Globus pallidus (tissue), 1 donor: ENCODE measurements around the gene CCS.
"Not testable (repeated sequence)": the region's sequence is repeated elsewhere in the genome, so short reads cannot be mapped to it uniquely, and the experiment has no call there.

Experiments
- DNase-seq: peaks from one replicate; pipeline ENCODE4 v3.0.0-alpha.2; 2015; ENCODE audit warnings: low spot score

Gene CCS

DNA sequence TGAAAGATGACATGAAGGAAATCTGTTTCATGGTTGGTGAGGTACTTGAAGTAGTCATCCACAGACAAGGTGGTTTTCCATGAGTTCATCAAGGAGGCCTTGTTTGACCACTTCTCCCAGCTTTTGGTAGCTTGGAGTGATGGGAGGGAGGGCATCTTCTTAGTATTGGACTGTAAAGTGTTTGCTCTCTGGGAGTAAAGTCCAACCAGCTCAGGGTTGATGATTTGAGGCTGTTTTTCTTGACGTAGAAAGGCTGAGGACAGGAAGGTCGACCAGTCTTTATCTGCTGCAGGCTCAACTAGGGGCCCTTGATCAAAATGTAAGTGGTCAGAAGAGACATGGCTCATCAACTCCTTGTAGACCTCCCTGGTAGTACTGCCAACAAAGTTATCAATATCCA lies 1.8 kb upstream of the CCS start:
- no peak for DNase-seq

DNA sequence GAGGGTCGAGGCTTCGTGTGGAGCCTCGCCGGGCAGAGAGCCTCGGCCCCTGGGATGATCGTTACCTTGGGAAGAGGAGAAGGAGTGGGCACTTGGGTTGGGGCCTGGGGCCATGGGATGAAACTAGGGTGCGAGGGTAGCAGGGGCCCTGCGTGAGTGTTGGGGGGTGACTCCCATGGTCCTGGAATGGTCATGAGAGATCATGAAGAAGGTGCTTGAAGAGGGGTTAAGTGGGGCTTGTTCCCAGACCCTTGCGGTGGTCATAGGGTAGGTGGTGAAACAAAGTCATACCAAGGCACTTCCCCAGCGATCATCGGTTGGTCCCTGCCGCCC lies 284 bp downstream of the CCS start:
- no peak for DNase-seq

DNA sequence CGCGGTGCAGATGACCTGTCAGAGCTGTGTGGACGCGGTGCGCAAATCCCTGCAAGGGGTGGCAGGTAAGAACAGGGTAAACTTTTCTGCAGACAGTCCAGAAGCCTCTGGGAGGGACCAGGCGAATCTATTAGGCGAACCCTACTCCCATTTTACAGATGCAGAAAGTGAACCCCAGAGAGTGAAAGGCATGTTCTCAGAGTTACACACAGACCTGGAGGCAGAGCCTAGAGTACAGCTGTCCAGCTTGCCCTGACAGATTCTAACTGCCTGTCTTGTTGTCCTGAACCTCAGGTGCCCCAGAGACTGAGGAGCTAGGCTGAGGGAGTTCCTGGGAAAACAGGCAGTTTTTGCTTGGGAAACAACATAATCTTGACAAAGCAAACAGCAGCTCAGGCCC lies 665 bp downstream of the CCS start:
- DNase-seq = no peak

DNA sequence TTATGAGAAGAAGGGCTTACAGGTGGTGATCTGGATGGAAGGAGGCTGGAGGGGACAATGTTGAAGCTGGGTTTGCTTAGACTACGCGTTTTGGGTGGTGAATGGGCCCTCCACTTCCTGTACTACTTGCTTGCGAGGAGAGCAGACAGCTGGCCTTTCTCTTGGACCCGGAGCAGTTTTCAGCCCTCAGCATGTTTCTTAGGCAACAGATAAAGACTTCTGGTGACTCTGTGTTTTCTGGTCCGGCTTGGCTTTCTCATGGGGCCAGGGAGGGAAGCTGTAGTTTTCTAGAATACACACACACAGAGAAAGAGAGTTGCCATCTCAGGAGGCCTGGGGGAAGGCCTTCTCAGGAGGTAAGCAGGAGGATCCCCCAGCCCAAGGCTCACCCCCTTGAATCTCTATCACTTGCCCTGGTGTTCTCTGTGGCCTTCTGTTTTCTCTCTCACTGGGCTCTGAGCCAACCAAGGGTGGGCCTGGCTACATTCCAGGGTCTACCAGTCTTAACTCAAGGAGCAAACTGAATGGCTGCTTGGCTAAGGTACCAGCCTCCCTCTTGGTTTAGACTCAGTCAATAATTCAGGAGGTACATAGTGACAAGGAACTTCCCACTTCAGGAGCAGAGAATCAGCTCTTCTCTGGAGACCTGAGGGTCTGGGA lies 2.4 kb downstream of the CCS start:
- no peak for DNase-seq

DNA sequence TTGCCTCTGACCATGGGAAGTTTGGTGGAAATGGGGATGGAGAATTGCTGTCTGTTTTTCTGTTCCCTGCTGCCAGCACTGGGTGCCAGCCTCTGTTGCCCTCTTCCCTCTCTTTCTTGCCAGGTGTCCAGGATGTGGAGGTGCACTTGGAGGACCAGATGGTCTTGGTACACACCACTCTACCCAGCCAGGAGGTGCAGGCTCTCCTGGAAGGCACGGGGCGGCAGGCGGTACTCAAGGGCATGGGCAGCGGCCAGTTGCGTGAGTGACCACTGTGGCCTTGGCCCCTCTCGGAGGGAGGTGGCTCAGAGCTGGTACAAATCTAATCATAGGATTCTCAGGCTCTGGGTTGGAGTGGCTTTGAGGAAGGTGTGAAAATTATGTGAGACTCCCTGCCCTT lies 6.0 kb downstream of the CCS start:
- no peak for DNase-seq

DNA sequence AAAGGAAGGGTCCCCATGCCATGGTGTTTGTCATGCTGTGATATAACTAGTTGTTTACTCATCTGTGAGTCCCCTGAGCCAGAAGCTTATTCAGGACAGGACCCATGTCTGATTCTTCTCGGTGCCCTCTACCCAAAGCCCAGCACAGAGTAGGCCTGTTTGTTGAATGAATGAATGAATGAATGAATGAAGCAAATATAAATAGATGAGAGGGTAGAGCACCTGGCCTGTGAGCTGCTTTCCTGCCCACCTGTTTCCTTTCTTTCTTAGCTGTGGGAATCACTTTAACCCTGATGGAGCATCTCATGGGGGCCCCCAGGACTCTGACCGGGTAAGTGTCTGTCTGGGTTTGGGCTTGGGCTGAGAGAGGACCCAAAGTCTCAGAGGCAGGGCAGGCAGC lies 7.2 kb downstream of the CCS start:
- DNase-seq = no peak

DNA sequence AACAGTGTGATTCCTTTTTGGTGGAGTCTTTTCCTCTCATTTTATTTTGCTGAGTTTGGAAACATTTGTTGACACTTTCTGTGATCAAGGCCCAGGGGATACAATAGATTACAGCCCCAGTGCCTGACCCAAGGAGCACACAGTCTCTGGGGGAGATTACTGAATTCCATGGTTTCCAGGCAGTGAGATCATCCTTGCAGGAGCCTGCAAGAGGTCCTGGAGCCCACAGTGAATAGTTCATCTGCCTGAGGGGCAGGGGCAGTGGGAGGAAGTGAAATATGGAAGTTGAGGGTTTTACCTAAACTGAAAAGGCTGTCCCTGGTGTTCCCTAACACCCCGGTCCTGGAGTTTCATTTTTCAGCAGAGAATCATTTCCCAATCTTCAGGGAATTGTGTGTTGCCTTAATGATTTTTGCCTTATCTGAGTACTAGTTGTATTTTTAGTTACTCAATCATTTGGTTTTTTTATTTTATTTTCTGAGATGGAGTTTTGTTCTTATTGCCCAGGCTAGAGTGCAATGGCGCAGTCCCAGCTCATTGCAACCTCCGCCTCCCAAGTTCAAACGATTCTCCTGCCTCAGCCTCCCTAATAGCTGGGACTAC lies 7.7 kb downstream of the CCS start:
- DNase-seq = no peak

DNA sequence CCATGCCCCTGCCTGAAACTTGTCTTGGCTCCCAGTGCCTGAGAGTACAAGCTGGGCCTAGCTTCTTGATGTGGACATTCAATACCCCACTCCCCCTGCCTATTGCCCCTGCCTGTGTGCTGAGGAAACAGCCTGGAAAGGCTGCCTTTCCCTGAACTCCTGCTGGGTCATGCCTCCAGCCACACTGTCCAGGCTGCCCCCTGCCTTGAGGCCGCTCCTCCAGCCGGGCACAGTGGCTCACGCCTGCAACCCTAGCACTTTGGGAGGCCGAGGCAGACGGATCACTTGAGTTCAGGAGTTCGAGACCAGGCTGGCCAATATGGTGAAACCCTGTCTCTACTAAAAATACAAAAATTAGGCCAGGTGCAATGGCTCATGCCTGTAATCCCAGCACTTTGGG lies 10.1 kb downstream of the CCS start:
- no peak for DNase-seq

DNA sequence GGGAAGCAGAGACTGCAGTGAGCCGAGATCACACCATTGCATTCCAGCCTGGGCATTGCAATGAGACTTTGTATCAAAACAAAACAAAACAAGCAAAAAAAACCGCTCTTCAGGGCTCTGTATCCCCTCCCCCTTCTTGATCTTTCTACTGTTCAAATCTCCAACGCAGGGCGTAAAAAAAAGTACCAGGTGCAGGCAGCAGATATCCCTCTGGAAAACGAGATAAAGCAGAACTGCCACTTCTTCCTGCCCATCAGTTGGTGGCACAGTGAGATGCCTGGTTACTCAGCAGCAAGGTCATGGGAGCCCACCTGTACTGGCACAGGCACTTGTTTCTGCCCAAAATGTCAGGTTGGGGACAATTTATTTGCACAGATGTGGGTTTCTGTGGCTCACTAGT lies 11.2 kb downstream of the CCS start:
- DNase-seq = no peak

DNA sequence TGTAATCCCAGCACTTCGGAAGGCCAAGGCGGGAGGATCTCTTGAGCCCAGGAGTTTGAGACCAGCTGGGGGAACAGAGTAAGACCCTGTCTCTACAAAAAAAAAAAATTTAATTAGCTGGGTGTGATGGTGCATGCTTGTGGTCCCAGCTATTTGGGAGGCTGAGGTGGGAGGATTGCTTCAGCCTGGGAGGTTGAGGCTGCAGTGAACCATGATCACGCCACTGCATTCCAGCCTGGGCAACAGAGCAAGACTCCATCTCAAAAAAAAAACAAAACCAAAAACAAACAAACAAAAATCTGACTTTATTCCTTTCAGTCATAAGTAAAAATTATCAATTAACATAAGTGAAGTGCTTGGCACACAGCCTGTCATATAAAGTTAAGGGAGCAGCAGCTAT lies 13.6 kb downstream of the CCS start:
- DNase-seq = not testable (repeated sequence)

DNA sequence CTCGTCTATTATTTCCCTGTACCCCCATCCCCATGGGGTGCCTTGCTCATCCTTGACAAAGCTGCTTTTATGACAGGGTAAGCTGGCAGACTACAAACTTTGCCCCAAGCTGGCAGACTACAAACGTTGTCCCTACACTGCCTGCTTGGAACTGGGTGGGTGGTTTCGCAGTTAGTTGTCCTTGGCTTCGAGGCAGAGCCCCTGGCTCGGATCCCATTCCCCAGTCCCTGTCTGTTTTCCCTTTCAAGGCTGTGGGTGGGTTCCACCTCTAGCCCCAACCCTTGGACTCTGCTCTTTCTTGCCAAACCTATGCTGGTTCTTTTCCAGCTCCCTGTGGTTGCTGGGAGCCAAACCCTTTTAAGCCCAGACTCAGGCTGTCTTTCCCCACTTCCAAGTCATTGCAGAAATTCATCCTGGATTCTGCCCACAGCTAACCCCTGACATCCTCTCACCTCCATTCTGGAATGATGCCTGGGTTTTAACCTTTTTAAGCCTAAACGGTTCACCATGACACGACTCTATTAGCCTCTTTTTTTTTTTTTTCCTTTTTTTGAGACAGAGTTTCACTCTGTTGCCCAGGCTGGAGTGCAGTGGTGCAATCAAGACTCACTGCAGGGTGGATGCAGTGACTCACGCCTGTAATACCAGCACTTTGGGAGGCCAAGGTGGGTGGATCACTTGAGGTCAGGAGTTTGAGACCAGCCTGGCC lies 14.3 kb downstream of the CCS start:
- DNase-seq = peak; percentile 66

DNA sequence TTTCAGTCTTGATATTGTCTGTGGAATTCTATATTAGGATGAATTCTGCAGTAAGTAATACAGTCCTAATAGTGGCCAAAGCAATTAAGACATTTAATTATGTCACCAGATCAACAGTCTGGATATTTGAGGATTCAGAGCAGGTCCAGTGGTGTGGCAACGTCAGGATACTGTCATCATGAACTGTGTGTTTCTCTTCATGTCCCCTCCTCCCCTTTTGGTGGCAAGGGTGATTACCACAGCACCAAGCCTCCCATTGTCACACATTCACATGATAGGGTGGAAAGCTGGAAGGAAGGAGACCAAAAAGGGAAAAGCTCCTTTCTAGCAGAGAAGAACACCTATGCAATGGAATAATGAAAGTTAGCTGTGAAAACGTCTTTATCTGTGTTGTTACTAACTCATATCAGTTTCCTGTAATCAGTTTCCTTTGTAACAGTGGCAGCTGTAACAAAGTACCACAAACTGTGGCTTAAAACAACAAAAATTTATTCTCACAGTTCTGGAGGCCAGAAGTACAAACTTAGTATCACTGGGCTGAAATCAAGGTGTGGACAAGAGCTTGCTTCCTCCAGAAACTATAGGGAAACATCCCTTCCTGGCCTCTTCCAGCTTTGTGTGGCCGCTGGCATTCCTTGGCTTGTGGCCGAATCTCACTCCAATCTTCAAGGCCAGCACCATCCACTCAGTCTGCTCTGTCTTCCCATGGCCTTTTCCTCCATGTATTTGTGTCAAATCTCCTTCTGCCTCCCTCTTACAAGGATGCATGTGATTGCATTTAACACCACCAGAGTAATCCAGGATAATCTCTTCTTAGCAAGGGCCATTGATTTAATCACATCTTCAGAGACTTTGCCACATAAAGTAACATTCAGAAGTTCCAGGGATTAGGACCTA lies 17.0 kb downstream of the CCS start:
- no peak for DNase-seq

DNA sequence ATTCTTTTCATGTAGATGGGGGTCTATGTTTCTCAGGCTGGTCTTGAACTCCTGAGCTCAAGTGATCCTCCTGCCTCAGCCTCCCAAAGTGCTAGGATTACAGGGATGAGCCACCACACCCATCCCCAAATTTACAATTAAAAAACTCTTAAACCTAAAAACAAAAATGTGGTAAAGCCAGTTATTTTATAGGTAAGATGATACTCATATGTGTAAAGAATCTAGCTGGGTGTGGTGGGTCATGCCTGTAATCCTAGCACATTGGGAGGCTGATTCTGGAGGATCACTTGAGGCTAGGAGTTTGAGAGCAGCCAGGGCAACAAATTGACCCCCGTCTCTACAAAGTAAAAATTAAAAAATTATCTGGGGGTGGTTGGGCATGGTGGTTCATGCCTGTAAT lies 19.5 kb downstream of the CCS start:
- no peak for DNase-seq

DNA sequence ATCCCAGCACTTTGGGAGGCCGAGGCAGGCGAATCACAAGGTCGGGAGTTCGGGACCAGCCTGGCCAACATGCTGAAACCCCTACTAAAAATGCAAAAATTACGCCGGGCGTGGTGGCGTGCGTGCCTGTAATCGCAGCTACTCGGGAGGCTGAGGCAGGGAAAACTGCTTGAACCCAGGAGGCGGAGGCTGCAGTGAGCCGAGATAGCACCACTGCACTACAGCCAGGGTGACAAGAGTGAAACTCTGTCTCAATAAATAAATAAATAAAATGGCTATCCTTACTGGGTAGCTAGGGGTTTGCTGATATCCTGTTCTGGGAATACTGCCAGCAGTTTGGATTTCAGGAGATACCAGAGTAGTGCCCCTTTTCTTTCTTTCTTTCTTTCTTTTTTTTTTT lies 21.1 kb downstream of the CCS start:
- no peak for DNase-seq

DNA sequence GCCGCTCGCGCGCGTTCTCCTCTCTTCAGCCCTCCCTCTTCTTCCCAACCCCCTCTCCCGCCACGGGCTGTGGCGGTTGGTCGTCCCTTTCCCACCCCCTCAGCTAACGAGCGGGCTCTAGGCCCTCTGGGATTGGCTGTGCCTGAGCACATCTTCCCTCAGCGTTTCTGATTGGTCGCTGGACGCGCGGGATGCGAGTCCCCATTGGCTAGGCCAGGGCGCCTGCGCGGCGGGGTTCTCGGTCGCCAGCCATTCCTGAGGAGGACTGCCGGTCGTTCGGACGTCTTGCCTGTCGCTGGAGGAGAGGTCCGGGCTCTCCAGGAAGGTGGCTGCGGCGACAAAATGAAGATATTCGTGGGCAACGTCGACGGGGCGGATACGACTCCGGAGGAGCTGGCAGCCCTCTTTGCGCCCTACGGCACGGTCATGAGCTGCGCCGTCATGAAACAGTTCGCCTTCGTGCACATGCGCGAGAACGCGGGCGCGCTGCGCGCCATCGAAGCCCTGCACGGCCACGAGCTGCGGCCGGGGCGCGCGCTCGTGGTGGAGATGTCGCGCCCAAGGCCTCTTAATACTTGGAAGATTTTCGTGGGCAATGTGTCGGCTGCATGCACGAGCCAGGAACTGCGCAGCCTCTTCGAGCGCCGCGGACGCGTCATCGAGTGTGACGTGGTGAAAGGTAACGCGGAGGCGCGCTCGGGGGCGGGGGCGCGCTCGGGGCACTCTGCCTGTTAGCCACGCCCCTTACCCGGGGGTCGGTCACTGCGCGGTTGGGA lies 23.6 kb downstream of the CCS start, which contains the start of gene RBM14:
Gene RBM14, plus strand, starts transcription at position 252 of the 776 bp plus-strand sequence. Its CDS starts 91 bp downstream, at position 343.
- peak; percentile 99 for DNase-seq

DNA sequence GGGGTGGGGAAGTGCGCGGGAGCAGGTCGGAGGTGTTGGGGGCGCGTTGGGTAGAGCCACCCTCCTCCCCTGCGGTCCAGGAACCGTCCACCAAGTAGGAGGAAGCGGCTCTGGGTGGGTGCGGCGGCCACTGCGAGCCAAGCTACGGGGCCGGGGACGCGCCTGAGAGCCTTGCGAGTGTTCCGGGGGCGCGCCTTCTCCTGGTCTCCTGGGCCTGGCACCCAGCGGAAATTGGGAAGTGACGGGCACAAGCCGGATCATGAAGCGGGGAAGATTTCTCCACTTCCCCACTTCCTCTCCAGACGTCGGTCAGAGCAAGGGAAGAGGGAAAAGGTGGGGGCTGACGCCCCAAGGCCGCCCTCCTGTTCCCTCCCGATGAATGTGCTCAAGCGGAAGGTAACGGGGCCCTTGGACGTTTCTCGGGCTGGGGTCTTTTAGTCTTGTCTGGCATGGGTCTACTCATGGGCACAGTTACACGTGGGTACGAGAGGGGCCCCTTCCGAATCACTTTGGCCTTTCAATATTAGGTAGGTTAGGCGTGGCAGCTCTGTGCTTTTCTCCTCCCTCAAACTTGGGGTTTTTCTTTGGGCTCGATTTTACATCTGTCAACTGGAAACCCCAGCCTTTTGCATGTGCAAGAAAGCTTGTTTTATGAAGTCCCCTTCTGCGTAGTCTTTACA lies 24.3 kb downstream of the CCS start:
- DNase-seq = no peak

DNA sequence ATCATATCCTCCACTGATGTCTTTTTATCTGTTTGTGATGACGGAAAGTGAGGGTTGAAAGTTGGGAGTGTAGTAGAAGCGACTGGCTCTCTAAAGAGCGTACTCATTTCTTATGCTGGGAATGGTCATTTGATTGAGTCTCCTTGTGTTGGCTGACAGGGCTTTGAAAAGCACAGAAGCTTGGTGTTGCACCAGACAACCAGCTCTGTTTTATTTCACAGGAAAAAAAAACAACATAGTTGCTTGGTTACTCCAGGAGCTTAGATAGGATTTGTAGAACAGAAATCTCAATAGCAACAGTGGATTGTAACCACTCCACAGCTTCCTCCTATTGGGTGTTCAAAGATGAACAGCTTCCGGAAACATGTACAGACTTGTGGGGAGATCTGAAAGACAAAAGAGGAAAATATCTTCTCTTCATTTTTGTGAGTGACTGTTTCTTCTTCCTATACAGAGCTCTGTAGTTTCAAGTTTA lies 26.1 kb downstream of the CCS start:
- DNase-seq = no peak

DNA sequence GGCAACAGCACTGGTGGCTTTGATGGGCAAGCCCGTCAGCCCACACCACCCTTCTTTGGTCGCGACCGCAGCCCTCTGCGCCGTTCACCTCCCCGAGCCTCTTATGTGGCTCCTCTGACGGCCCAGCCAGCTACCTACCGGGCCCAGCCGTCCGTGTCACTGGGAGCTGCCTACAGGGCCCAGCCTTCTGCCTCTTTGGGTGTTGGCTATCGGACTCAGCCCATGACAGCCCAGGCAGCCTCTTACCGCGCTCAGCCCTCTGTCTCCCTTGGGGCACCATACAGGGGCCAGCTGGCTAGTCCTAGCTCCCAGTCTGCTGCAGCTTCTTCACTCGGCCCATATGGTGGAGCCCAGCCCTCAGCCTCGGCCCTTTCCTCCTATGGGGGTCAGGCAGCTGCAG lies 31.5 kb downstream of the CCS start:
- DNase-seq = no peak

DNA sequence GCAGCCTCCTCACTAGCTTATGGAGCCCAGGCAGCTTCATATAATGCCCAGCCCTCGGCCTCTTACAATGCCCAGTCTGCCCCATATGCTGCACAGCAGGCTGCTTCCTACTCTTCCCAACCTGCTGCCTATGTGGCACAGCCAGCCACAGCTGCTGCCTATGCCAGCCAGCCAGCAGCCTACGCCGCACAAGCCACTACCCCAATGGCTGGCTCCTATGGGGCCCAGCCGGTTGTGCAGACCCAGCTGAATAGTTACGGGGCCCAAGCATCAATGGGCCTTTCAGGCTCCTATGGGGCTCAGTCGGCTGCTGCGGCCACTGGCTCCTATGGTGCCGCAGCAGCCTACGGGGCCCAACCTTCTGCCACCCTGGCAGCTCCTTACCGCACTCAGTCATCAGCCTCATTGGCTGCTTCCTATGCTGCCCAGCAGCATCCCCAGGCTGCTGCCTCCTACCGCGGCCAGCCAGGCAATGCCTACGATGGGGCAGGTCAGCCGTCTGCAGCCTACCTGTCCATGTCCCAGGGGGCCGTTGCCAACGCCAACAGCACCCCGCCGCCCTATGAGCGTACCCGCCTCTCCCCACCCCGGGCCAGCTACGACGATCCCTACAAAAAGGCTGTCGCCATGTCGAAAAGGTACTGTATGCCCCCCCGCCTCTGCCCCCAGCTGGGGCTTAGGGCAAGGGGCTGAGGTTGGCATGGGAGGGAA lies 32.2 kb downstream of the CCS start:
- DNase-seq = no peak

DNA sequence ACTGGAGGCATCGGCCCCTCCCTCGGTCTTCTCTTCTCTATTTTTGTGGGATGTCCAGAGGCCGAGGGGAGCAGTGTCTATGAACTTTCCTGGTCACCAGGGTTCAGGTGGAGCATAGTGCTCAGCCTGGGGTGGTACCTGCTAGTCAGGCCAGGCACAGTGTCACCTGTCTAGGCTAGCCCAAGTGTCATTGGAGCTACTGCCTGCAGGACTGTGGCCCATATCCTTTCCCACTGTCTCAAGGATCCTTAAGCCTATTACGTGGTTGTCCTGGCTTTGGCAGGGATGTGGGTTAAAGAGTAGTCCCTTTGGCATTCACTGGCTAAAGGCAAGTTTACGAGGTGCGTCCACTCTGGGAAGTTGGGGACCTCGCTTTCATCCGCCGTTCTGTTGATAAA lies 32.8 kb downstream of the CCS start:
- DNase-seq = no peak
